Islet of Langerhans (tissue), 1 donor: ENCODE results near the gene TMEM176B.

Experiments used
- FAIRE-seq: peaks from one replicate; lab custom pipeline; 2011; peaks lifted over from hg19 to GRCh38; lab: Jason Lieb, UNC

TMEM176B gene

GRCh38 chr7:150799741-150800580, at the start of gene TMEM176B:
TSS of gene TMEM176B (minus strand) at chr7:150800364. CDS start at chr7:150796569, 3,795 bp downstream.
- no peak for FAIRE-seq

GRCh38 chr7:150849204-150849775, 49.1 kb upstream of the TMEM176B start:
- FAIRE-seq, result no peak

- no peak for FAIRE-seq
Observed at GRCh38 chr7:150848561-150849115, 48.5 kb upstream of the TMEM176B start.

- no peak for FAIRE-seq
Observed at GRCh38 chr7:150848111-150848510, 47.9 kb upstream of the TMEM176B start.

- no peak for FAIRE-seq
Observed at GRCh38 chr7:150847536-150847935, 47.4 kb upstream of the TMEM176B start.

- no peak for FAIRE-seq
Observed at GRCh38 chr7:150846291-150847115, 46.3 kb upstream of the TMEM176B start.

- FAIRE-seq, result no peak
Observed at GRCh38 chr7:150845421-150845861, 45.3 kb upstream of the TMEM176B start.

- FAIRE-seq, result no peak
Observed at GRCh38 chr7:150842716-150843115, 42.6 kb upstream of the TMEM176B start.

- FAIRE-seq, result no peak
Observed at GRCh38 chr7:150842018-150842417, 41.9 kb upstream of the TMEM176B start.

GRCh38 chr7:150838965-150839650, 38.9 kb upstream of the TMEM176B start:
- no peak for FAIRE-seq

- no peak for FAIRE-seq
Observed at GRCh38 chr7:150835702-150836280, 35.6 kb upstream of the TMEM176B start.

GRCh38 chr7:150835019-150835418, 34.9 kb upstream of the TMEM176B start:
- no peak for FAIRE-seq

- no peak for FAIRE-seq
Observed at GRCh38 chr7:150831851-150832250, 31.7 kb upstream of the TMEM176B start.

- FAIRE-seq, result no peak
Observed at GRCh38 chr7:150830937-150831336, 30.8 kb upstream of the TMEM176B start.

GRCh38 chr7:150829426-150829825, 29.3 kb upstream of the TMEM176B start:
- no peak for FAIRE-seq

- no peak for FAIRE-seq
Observed at GRCh38 chr7:150828384-150828783, 28.2 kb upstream of the TMEM176B start.

- no peak for FAIRE-seq
Observed at GRCh38 chr7:150826061-150826849, 26.1 kb upstream of the TMEM176B start.

- FAIRE-seq, result no peak
Observed at GRCh38 chr7:150824379-150825177, 24.4 kb upstream of the TMEM176B start.

GRCh38 chr7:150823484-150824126, 23.4 kb upstream of the TMEM176B start:
- no peak for FAIRE-seq
